HUES6 (cell line): Measurements from ENCODE around the gene LHFPL2.

ENCODE experiments used
- H3K27ac ChIP-seq: 2 replicates; pipeline ENCODE4 v1.7.0; 2013; ENCODE audit warnings: low read depth, mild to moderate bottlenecking, low read length, inconsistent platforms
- H3K27me3 ChIP-seq: 2 replicates; pipeline ENCODE4 v1.6.1; 2013; ENCODE audit warnings: low read length; ENCODE audit not compliant: control insufficient read depth, insufficient read depth
- H3K36me3 ChIP-seq: 2 replicates; pipeline ENCODE4 v1.6.1; 2013; ENCODE audit warnings: low read length; ENCODE audit not compliant: control insufficient read depth, insufficient read depth
- H3K4me1 ChIP-seq: 2 replicates; pipeline ENCODE4 v1.6.1; 2013; ENCODE audit warnings: low read length; ENCODE audit not compliant: control insufficient read depth, insufficient read depth
- H3K4me3 ChIP-seq: 2 replicates; pipeline ENCODE4 v1.5.1; 2013; ENCODE audit warnings: low read depth, low read length
- H3K9ac ChIP-seq: one replicate; pipeline ENCODE4 v1.6.1; 2013; ENCODE audit warnings: mild to moderate bottlenecking, low read length
- H3K9me3 ChIP-seq: 2 replicates; pipeline ENCODE4 v1.6.1; 2013; ENCODE audit warnings: low read depth, low read length; ENCODE audit not compliant: control insufficient read depth, insufficient read depth

LHFPL2 gene

DNA sequence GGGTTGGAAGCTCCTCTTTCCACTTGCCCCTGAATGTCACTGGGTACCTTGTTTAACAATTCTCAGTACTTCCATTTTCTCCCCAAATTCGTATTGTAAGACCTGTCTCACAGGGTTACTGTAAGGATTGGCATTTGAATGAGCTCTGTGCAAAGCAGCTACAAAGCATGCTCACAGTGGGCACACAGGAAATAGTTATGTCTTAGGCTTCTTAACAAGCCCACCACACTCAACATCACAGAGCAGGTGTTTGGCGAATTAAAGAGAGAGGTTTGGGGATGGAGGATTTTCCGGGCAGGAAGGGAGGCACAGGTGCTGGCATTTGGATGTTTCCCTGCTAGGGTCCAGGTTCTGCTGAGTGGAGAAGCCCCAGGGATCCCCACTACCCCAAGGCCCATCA, 17.0 kb upstream of the LHFPL2 start:
- Histone ChIP-seq H3K4me3 (no peak overlapping the region), H3K36me3 (no peaks in the 10 kb centered on the region), H3K27ac (no peak overlapping the region), H3K4me1 (peaks cover 6% of the 10 kb centered on the region; the same call in 1 of the 2 replicates), H3K9me3 (no peaks in the 10 kb centered on the region), H3K27me3 (no peaks in the 10 kb centered on the region), H3K9ac (no peak overlapping the region)

DNA sequence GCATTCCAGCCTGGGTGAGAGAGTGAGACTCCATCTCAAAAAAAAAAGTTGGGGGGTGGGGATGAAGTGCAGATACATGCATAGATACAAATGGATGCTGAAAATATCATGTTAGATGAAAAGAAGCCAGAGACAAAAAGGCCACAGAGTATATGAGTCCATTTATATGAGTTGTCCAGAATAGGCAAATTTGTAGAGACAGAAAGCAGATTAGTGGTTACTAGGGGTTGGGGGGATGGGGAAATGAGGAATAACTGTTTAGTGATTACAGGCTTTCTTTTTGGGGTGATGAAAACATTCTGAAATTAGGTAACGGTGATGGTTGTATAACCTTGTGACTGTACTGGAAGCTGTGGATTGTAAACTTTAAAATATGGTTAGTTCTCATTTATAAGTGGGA, 13.8 kb upstream of the LHFPL2 start:
- Histone ChIP-seq H3K27ac (no peak overlapping the region), H3K36me3 (no peaks in the 10 kb centered on the region), H3K9me3 (no peaks in the 10 kb centered on the region), H3K4me1 (peaks cover 6% of the 10 kb centered on the region; the same call in 1 of the 2 replicates), H3K9ac (no peak overlapping the region), H3K27me3 (no peaks in the 10 kb centered on the region), H3K4me3 (no peak overlapping the region)

DNA sequence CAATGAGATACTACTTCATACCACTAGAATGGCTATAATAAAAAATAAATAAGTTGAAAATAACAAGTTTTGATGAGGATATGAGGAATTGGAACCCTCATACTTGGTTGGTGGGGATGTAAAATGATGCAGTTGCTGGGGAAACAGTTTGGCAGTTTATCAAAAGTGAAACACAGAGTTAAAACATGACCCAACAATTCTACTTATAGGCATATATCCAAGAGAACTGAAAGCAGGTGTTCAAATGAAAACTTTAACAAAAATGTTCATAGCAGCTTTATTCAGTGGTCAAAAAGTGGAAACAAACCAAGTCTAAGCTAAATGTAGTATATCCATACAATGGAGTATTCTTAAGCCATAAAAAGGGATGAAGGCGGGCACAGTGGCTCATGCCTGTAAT, 13.1 kb upstream of the LHFPL2 start:
- Histone ChIP-seq H3K4me1 (peaks cover 6% of the 10 kb centered on the region; the same call in 1 of the 2 replicates), H3K4me3 (no peak overlapping the region), H3K9me3 (no peaks in the 10 kb centered on the region), H3K27ac (no peak overlapping the region), H3K27me3 (no peaks in the 10 kb centered on the region), H3K9ac (no peak overlapping the region), H3K36me3 (no peaks in the 10 kb centered on the region)

DNA sequence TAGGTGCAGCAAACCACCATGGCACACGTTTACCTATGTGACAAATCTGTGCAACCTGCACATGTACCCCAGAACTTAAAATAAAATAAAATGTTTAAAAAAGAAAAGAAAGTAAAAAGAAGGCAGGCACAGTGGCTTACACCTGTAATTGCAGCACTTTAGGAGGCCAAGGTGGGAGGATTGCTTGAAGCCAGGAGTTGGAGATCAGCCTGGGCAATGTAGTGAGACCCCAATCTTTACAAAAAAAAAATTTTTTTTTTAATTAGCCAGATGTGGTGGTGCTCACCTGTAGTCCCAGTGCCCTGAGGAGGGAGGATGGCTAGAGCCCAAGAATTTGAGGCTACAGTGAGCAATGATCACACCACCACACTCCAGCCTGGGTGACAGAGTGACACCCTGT, 12.5 kb upstream of the LHFPL2 start:
- 0 out of 2 replicates have a peak, but pooled peaks cover 1% of the 10 kb centered on the region for H3K4me1 ChIP-seq
- H3K9ac ChIP-seq = no peak overlapping the region
- no peaks in the 10 kb centered on the region for H3K9me3 ChIP-seq
- no peak overlapping the region for H3K27ac ChIP-seq
- no peaks in the 10 kb centered on the region for H3K36me3 ChIP-seq
- no peaks in the 10 kb centered on the region for H3K27me3 ChIP-seq
- H3K4me3 ChIP-seq = no peak overlapping the region

DNA sequence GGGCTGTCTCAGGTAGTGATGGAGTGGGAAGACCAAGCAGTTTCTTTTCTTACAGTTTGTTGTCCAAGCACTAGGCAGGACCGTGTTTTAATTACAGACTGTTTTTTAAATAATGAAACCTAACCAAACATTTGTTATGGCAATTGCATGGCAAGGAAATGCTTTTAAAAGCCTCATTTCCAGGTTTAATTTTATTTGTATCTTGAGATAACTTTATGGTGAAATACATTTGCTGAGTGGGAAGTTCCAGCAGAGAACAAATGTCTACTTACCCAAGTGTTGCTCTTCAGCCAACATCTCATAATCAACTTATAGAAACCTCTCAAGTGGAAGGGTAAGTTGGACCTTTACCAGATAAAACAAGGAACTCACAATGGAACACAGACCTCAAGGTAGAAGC, 11.8 kb upstream of the LHFPL2 start:
- H3K36me3 ChIP-seq = no peaks in the 10 kb centered on the region

DNA sequence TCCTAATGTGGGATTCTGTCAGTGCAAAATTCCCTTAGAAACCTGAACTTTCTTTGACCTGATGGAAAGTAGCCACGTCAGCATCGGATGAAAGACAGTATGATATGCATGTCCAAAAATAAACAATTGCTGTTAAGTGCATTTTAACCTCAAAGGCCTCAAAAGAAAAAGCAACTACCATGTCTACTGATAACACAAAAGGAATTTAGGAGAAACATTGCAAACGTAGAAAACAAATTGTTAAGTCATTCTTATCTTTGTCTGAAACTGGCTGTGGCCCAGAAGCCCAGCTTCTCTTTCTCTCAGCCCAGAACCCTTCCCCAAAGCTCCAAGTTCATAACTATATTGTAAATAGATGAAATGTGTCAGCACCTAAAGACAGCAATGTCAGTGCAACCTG, 11.1 kb upstream of the LHFPL2 start:
- no peaks in the 10 kb centered on the region for H3K36me3 ChIP-seq
- H3K4me1 ChIP-seq = no peaks in the 10 kb centered on the region
- H3K9ac ChIP-seq = no peak overlapping the region
- no peaks in the 10 kb centered on the region for H3K27me3 ChIP-seq
- H3K4me3 ChIP-seq = no peak overlapping the region
- H3K9me3 ChIP-seq = no peaks in the 10 kb centered on the region
- no peak overlapping the region for H3K27ac ChIP-seq

More for the DNA sequence above, 11.8 kb upstream of the LHFPL2 start:
- H3K4me1 ChIP-seq = no peaks in the 10 kb centered on the region
- H3K9me3 ChIP-seq = no peaks in the 10 kb centered on the region
- no peak overlapping the region for H3K27ac ChIP-seq
- H3K4me3 ChIP-seq = no peak overlapping the region
- no peaks in the 10 kb centered on the region for H3K27me3 ChIP-seq
- no peak overlapping the region for H3K9ac ChIP-seq

DNA sequence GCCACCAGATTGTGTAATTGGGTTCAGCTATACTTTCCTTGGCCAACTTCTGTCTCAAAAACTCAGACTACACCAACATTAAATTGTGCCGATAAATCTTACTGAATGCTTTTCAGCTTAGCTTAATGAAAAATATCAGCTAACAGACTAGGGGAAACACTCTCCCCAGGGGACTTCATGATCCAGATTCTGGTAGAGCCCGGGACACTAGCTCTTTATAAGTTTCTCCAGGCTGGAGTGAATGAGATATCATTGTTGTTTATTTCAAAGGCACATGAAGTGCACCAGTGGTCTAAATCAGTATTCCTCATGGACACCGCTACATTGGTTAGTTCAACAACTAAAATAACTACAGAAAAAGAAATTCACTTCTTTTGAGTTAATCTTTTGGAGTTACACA, 10.5 kb upstream of the LHFPL2 start:
- H3K4me3 ChIP-seq = no peak overlapping the region
- no peaks in the 10 kb centered on the region for H3K36me3 ChIP-seq
- H3K4me1 ChIP-seq = no peaks in the 10 kb centered on the region
- H3K27me3 ChIP-seq = no peaks in the 10 kb centered on the region
- H3K9me3 ChIP-seq = no peaks in the 10 kb centered on the region
- H3K27ac ChIP-seq = no peak overlapping the region
- no peak overlapping the region for H3K9ac ChIP-seq

DNA sequence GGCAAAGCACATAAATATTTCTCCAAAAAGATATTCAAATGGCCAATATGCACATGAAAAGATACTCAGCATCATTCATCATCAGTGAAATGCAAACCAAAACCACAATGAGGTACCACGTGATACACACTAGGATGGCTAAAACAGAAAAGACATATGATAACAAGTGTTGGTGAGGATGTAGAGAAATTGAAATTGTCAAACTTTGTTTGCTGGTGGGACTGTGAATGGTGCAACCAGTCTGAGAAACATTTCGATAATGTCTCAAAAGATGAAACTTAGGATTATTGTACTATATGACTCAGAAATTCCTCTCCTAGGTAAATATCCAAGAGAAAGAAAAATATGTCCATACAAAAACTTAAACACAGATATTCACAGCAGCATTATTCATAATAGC, 8.6 kb upstream of the LHFPL2 start:
- H3K36me3 ChIP-seq = no peaks in the 10 kb centered on the region
- no peaks in the 10 kb centered on the region for H3K27me3 ChIP-seq
- no peaks in the 10 kb centered on the region for H3K4me1 ChIP-seq
- H3K4me3 ChIP-seq = no peak overlapping the region
- H3K9me3 ChIP-seq = no peaks in the 10 kb centered on the region
- no peak overlapping the region for H3K27ac ChIP-seq
- H3K9ac ChIP-seq = no peak overlapping the region

DNA sequence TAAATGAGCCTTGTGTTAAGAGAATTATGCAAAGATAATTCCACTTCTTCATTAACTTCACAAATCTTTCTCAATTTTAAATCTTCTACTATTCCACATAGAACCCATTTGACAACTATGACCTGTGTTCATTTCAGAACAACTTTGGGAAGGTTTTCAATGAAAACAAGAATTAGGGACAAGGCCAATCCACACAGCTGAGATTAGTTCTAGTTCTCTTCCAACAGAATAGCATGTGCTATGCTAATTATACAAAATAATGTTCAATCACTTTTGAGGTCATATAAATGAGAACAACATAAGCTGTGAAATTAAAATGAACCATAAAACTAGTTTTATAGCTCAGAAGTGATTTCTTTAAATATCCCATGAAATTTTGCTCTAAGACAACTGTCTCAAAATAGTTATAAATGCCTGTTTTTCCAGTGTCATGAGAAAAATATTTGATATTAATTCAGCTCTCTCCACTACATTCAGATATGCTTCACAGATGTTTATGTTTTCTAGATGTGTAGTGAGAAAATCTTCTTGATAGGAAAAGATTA, 7.2 kb upstream of the LHFPL2 start:
- Histone ChIP-seq H3K9me3 (no peaks in the 10 kb centered on the region), H3K4me3 (no peak overlapping the region), H3K36me3 (no peaks in the 10 kb centered on the region), H3K27me3 (no peaks in the 10 kb centered on the region), H3K4me1 (no peaks in the 10 kb centered on the region), H3K27ac (no peak overlapping the region), H3K9ac (no peak overlapping the region)

DNA sequence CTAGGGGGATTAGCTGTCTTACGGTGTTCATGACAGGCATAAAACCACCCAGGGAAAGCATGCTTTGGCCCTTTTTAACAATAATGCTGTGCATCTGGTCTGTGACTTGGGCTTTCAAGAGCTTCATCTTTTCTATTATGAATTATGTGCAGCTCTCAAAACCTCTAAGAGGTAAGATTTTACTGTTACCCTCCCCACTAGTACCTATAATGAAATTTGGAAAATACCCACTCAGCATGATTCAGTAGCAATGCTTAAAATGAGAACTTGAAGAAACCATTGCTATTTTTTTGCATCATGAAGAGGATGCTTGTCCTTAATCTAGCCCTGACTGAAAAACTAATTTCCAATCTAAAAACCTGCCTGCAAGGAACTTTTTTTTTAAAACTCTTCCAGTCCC, 5.8 kb upstream of the LHFPL2 start:
- H3K27ac ChIP-seq = no peak overlapping the region
- H3K9me3 ChIP-seq = no peaks in the 10 kb centered on the region
- no peak overlapping the region for H3K4me3 ChIP-seq
- H3K4me1 ChIP-seq = peaks cover 10% of the 10 kb centered on the region
- H3K9ac ChIP-seq = no peak overlapping the region
- H3K36me3 ChIP-seq = no peaks in the 10 kb centered on the region
- no peaks in the 10 kb centered on the region for H3K27me3 ChIP-seq

DNA sequence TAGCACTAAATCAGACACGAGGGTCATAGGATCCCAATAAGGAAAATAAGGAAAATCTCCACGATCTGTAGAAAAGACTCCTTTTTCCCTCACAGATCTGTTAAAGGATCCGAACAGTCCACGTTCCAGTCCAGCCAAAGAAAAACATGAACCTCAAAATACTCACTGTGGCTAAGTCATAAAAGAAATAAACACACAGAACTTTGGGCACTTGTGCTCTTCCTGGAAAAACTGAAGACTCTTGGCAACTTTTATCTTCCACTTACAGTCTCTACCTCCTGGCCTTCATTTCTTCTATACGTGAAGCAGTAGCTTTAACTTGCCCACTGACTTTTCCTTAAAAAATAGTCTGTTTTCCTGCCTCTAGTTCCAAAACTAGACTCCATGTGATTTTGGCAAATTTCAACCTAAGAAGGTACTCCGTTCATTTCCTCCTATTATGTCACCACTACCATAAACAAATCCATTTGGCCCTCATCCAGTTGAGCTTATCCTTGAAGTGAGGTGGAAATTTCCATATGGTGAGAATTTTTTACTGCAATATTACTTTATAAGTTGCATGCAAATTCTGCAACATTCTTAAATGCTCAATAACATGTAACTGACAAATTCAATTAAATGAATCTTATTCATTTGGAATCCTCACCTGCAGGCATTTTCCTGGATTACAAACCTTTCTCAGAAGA, 5.3 kb upstream of the LHFPL2 start:
- H3K9me3 ChIP-seq = no peaks in the 10 kb centered on the region
- H3K27ac ChIP-seq = no peak overlapping the region

More for the DNA sequence above, 5.3 kb upstream of the LHFPL2 start:
- Histone ChIP-seq H3K27me3 (no peaks in the 10 kb centered on the region), H3K4me3 (no peak overlapping the region), H3K36me3 (no peaks in the 10 kb centered on the region), H3K4me1 (peaks cover 10% of the 10 kb centered on the region), H3K9ac (no peak overlapping the region)
